ENCODE data around the gene EPC2.
"Not testable (repeated sequence)": the region's sequence is repeated elsewhere in the genome, so short reads cannot be mapped to it uniquely, and the experiment has no call there.

The EPC2 gene

DNA sequence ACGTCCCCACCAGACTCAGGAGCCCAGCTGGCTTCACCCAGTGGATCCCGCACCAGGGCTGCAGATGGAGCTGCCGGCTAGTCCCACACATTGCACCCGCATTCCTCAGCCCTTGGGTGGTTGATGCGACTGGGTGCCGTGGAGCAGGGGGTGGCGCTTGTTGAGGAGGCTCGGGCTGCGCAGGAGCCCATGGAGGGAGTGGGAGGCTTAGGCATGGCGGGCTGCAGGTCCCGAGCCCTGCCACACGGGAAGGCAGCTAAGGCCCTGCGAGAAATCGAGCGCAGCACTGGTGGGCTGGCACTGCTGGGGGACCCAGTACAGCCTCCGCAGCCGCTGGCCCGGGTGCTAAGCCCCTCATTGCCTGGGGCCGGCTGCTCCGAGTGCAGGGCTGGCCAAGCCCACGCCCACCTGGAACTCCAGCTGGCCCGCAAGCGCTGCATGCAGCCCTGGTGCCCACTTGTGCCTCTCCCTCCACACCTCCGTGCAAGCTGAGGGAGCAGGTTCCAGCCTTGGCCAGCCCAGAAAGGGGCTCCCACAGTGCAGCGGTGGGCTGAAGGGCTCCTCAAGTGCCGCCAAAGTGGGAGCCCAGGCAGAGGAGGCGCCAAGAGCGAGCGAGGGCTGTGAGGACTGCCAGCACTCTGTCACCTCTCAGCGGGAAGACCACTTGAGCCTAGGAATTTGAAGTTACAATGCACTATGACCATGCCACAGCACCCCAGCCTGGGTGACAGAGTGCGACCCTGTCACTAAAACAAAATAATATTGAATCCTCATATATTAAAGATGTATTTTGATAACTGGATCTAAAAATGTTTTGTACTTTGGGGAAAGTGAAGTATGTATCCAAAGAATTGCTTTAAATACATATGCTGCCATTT is 34.0 kb downstream of the EPC2 start:
- DNase-seq = not testable (repeated sequence)

- DNase-seq = no peak
These were observed 35.9 kb downstream of the EPC2 start for GRCh38 chr2:148680462-148680861.

DNA sequence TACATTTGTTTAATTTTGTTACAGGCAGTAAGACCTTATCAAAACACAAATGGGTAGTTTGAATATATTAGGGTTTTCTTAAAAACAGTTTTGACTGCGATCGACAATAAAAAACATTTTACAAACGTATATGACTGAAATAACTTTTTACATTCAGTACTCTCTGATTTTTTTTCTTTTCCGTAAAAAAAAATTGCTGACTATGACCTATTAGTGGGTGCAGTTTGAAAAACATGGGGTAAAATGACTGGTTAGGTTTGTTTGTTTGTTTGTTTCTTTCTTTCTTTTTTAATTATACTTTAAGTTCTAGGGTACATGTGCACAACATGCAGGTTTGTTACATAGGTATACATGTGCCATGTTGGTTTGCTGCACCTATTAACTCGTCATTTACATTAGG is 36.9 kb downstream of the EPC2 start:
- no peak for DNase-seq

DNA sequence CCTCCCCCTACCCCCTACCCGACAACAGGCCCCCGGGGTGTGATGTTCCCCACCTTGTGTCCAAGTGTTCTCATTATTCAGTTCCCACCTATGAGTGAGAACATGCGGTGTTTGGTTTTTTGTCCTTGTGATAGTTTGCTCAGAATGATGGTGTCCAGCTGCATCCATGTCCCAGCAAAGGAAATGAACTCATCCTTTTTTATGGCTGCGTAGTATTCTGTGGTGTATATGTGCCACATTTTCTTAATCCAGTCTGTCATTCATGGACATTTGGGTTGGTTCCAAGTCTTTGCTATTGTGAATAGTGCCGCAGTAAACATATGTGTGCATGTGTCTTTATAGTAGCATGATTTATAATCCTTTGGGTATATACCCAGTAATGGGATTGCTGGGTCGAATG is 37.3 kb downstream of the EPC2 start:
- DNase-seq = not testable (repeated sequence)

- DNase-seq = no peak
These were observed 40.0 kb downstream of the EPC2 start for GRCh38 chr2:148684507-148684906.

- DNase-seq = no peak
These were observed 43.0 kb downstream of the EPC2 start for GRCh38 chr2:148687543-148687942.

- DNase-seq = not testable (repeated sequence)
These were observed 43.5 kb downstream of the EPC2 start for GRCh38 chr2:148688011-148688410.

GRCh38 chr2:148696985-148697384 is 52.4 kb downstream of the EPC2 start:
- no peak for DNase-seq

GRCh38 chr2:148699830-148700229 is 55.3 kb downstream of the EPC2 start:
- DNase-seq = no peak

GRCh38 chr2:148701039-148701438 is 56.5 kb downstream of the EPC2 start:
- DNase-seq = no peak

DNA sequence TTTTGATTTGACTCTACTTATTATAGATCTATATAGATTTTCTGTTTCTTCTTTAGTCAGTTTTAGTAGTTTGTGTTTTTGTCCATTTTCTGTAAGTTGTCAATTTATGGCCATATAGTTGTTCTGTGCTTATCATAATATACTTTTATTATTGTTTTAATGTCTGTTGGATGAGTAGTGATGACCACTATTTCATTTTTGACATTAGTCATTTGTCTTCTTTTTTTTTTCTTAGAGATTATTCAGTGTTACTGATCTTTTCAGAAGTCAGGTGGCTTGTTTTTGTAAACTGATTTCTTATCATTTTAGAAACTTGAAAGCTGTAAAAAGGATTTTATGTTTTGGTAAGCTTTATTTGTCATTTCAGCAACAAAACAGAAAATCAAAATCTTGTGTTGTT is 57.3 kb downstream of the EPC2 start:
- no peak for DNase-seq

DNA sequence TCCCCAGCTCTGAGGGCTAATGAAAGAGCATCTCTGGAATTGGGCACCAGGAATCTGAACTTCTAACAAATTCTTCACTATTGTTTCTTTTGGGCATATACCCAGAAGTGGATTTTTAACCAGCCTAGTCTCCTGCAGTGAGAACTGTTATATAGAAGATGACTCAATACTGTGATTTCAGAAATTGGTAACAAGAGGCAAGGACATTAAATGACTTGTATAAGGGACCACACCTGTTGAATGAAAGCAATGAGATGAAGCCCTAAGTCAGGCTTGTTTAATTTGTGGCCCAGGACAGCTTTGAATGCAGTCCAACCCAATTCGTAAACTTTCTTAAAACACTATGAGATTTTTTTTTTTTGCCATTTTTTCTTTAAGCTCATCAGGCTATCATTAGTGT is 57.9 kb downstream of the EPC2 start:
- no peak for DNase-seq

DNA sequence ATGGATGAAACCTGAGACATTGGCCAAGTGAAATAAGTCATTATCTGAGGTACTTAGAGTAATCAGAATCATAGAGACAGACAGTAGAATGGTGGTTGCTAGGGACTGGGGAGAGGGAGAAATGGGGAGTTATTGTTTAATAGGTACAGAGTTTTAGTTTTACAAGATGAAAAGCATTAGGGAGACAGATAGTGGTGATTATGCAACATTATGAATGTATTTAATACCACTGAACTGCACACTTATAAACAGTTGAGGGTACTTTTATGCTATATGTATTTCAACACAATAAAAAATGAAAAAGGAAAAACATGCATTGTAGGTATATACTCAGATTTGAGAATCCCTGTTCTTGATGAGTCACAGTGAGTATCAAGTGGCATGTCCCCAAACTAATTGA is 59.7 kb downstream of the EPC2 start:
- DNase-seq = no peak

- DNase-seq = no peak
These were observed 71.9 kb downstream of the EPC2 start for GRCh38 chr2:148716378-148716920.

DNA sequence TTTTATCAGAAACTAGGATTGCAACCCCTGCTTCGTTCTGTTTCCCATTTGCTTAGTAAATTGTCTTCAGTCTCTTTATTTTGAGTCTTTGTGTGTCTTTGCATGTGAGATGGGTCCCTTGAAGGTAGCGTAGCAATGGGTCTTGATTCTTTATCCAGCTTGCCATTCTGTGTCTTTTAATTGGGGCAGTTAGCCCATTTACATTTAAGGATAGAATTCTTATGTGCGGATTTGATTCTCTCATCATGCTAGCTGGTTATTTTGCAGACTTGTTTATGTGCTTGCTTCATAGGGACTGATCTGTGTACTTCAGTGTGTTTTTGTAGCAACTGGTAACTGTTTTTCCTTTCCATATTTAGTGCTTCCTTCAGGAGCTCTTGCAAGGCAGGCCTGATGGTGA is 73.5 kb downstream of the EPC2 start:
- no peak for DNase-seq

- DNase-seq = no peak
These were observed 74.7 kb downstream of the EPC2 start for GRCh38 chr2:148719195-148719749.

GRCh38 chr2:148719941-148720436 is 75.4 kb downstream of the EPC2 start:
- no peak for DNase-seq

DNA sequence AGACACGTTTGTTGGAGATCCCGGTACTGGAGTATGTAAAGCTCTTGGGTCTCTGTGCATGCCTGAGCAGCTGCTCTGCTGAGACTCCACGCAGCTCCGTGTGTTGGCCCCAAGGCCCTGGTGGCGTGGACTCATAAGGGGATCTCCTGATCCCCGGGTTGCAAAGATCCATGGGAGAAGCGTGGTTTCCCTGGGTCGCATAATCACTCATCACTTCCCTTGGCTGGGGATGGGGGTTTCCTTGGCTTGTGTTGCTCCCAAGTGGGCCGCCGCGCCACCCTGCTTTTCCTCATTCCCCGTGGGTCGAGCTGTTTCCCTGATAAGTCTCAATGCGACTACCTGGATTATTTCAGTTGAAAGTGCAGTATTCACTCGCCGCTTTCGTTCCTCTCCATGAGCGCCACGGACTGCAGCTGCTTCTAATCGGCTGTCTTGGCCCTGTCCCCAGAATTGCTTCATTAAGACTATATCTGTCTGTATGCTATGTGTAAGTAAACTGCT is 76.0 kb downstream of the EPC2 start:
- DNase-seq = no peak

GRCh38 chr2:148721520-148721931 is 77.0 kb downstream of the EPC2 start:
- DNase-seq = no peak

DNA sequence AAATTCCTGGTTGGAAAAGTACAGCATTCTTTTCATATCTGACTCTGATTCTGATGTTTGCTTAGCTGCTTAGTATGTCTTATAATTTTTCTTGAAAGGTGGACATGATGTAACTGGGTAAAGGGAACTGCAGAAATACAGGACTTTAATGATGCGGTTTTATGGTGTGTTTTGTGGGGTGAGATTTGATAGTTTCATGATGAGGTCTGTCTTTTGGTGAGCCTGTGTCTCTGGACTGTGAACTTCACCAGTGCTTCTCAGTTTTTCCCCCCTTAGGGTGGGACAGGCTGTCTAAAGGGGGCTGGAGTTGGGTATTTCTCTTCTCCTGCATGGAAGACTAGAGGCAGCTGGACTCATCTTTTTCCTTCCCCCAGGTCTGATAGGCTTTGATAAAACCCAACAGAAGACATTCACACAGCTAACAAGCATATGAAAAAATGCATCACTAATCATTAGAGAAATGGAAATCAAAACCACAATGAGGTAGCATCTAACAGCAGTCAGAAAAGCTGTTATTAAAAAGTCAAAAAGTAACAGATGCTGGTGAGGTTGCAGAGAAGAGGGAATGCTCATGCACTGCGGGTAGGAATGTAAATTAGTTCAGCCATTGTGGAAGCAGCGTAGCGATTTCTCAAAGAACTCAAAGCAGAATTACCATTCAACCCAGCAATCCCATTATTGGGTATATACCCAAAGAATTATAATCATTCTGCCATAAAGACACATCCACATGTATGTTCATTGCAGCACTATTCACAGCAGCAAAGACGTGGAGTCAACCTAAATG is 77.6 kb downstream of the EPC2 start:
- no peak for DNase-seq

GRCh38 chr2:148725564-148725963 is 81.0 kb downstream of the EPC2 start:
- no peak for DNase-seq

GRCh38 chr2:148726228-148726627 is 81.7 kb downstream of the EPC2 start:
- DNase-seq = no peak

- no peak for DNase-seq
These were observed 85.5 kb downstream of the EPC2 start for GRCh38 chr2:148730085-148730484.
